NOMO-1 treated with DMSO at 0.1 percent for 48 hours (cell line): ENCODE data around the gene CD99.
A peak's percentile ranks its signal among the peaks of the same experiment; 100 is the strongest.
"Not testable (repeated sequence)": the region's sequence is repeated elsewhere in the genome, so short reads cannot be mapped to it uniquely, and the experiment has no call there.

Experiments used
- DNase-seq: peaks from one replicate; lab custom pipeline; 2025; ENCODE audit not compliant: unreplicated experiment; lab: John Stamatoyannopoulos, UW

The CD99 gene

DNA sequence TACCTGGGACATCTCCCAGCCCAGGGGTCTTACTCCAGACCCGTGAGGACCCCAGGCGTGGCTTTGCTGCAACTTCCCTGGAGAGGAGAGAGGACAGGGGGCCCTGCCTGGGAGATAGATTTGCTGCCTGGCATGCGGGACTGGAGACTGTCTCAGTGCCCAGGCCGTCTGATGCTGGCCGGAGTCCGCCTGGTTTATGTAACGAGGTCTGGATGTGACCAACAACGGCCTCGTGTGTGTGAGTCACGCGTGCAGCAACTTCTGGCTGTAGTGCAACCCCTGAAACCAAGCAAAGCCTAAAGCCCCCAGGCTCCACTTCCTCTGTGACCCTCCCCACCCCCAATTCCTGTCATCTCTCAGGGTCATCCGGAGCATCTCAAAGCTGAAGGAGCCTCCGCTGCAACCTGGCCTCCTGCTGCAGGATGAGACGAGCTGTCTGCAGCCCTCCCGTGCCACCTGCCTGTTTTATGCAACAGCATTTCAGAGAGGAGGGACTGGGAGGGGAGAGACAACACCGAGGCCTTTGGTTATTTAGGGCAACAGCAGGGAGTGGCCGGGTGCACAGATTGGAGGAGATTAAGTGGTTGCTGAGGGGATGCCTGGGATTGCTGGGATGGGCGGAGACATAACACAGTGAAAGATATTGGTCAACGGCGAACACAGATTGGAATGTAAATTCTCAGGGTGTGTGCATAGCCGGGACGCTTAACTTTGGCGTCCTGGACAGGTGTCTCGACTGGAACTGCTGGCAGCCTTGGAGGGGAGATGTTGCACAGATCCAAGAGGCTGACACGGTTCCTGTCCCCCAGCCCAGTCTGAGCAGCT is 76.7 kb downstream of the CD99 start:
- peak; percentile 40 for DNase-seq

DNA sequence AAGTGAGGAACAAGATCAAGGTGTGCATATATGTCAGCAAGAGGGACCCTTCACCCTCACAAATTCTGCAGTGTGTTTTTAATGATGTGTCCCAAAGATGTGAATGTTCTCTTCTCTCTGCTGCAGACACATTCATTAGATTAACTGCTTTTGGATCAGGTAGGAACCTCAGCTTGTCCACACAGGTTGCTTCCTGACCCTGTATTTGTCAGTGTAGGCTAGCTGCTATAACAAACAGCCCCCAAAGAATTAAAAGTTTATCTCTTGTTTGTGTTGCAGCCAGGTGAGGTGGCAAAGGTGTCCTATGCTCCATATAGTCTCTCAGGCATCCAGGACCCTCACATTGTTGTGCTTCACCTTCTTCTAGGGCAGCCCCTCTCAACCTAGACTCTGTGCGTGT is 78.5 kb downstream of the CD99 start:
- DNase-seq = no peak

DNA sequence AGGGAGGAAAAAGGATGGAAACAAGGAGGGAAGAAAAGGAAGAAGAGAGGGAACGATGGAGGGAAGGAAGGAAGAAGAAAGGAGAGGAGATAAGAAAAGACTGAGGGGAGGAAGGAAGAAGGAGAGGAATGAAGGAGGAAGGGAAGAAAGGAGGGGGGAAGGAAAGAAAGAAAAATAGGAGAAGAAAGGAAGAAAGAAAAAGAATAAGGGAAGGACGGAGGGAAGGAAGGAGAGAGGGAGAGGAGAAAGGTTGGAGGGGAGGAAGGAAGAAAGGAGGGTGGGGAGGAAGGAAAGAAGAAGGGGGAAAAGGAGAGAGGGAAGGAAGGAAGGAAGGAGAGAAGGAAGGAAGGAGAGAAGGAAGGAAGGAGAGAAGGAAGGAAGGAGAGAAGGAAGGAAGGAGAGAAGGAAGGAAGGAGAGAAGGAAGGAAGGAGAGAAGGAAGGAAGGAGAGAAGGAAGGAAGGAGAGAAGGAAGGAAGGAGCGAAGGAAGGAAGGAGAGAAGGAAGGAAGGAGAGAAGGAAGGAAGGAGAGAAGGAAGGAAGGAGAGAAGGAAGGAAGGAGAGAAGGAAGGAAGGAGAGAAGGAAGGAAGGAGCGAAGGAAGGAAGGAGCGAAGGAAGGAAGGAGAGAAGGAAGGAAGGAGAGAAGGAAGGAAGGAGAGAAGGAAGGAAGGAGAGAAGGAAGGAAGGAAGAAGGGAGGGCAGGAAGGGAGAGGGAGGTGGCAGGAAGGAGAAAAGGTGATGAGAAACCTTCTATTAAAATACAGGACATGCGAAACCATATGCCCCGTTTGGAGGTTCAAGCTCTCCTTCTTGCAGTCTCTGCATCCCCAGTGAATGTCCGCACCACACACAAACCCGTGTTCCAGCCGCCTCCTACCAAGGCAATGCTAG is 82.3 kb downstream of the CD99 start:
- DNase-seq = not testable (repeated sequence)

DNA sequence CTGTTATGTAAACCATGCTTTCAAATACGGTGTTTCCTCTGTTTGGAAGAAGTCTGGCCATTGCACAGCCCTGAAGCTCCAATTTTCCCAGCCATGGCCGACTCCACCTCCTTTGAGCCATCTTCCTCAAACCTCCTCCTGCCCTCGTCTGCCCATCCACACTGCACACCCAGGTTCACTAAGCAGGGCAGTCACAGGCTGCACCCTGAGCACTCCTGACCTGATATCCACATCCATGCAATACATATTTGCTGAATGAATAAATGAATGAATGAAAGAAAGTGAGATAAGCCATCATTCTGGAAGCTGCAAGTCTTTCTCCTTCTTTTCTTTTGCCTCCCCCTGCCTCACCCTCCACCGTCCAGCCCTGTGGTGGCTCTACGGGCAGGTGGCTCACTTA is 83.0 kb downstream of the CD99 start:
- DNase-seq = no peak

DNA sequence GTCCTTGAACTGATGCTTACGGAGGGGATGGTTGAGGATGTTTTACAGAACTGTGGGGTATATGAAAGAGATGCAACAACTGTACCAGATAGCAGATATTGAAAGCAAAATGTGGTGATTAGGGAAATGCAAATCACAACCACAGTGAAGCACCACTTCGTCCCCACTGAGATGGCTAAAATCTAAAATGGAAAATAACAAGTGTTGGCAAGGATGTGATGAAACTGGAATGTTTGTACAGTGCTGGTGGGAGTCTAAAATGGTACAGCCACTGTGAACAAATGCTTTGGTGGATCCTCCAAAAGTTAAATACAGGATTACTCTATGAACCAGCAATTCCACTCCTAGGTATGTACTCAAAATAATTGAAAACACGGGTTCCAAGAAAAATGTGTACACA is 83.7 kb downstream of the CD99 start:
- no peak for DNase-seq

DNA sequence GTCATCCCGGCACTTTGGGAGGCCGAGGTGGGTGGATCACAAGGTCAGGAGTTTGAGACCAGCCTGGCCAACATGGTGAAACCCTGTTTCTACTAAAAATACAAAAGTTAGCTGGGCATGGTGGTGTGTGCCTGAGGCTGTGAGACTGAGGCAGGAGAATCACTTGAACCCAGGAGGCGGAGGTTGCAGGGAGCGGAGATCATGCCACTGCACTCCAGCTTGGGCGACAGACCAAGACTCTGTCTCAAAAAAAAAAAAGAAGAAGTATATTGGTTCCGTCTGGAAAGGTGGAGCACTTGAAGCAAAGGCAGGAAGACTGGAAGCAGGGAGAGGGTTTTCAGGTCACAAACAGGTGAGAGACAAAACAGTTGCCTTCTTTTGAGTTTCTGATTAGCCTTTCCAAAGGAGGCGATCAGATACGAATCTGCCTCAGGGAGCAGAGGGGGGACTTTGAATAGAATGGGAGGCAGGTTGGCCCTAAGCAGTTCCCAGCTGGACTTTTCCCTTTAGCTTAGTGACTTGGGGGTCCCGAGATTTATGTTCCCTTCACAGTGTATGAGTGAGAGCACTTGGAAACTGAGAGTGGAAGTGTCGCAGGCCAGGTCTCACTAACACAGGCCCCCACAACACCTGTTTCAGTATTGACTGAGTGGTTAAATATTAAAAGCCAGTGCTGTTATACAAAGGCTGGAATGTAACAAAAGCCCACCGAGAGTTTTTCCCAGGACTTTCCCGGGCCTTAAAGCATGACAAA is 89.6 kb downstream of the CD99 start:
- DNase-seq = not testable (repeated sequence)

DNA sequence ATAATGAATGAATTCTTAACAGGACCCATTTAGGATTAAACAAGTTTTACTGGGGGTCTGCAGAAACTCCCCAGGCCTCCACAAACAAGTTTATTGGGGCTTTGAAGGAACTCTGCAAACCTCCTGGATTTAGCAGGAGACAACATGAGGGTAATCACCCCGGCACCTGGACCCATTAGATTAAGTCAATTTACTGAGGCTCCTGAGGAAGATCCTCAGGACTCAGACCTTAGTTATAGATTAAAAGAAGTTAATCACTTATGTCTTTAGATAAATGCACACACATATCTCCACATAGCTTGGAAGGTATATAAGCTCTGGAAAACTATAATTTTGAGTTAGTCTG is 90.1 kb downstream of the CD99 start:
- DNase-seq = no peak

DNA sequence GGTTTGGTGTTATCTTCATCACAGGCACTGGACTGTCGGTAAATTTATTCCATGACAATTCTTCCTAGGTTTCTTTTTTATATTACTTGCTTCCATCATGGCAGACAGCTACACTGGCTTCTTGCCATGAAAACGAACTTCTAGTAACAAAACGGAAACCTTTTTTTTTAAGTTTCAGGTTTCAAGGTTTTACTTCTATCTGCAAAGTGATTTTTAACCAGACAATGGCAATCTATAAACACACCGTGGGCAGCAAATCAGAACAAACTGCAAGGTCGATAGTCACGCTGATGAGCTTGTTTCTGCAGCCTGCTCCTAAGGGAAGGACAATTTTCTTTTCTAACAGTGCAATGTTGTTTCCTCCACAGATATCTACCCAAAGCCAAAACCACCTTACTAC is 90.6 kb downstream of the CD99 start:
- no peak for DNase-seq

DNA sequence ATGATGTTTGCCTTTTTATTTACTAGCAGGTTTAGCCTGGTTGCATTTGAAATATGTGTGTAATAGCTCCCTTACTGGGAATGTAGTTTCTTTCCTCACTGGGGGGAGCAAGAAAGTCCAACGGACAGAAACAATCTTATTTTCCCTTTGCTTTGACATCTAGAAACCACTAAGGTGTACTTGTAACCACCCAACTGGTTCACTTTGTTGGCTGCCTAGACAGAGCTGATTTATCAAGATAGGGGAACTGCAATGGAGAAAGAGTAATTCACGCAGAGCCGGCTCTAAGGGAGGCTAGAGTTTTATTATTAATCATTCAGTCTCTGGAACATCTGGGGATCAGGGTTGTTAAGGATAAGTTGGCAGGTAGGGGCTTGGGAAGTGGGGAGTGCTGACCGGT is 91.1 kb downstream of the CD99 start:
- no peak for DNase-seq

DNA sequence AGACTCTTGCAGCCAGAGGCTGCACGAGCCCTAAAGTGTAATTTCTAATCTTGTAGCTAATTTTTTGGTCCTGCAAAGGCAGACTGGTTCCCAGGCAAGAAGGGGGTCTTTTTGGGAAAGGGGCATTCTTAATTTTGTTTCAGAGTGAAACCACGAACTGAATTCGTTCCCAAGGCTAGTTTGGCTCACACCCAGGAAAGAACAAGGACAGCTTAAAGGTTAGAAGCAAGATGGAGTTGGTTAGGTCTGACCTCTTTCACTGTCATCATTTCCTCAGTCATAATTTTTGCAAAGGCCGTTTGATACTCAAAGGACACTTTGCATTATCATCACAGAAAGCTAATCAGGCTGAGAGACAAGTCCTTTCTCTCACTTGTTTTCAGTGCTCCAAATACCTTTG is 91.7 kb downstream of the CD99 start:
- no peak for DNase-seq

DNA sequence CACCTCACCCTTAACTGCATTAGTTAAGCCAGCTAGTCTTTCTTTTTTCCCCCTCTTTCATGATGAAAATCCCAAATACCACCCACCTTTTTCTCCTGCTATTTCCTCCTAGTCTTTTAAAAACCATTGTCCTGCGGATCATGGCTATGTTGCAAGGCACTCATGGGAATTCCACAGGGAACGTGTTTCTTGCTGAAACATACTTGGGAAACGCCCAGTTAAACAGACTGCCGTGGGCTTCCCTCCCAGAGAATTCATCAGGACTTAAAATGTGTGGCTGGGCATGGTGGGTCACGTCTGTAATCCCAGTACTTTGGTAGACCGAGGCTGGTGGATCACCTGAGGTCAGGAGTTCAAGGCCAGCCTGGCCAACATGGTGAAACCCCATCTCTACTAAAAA is 92.9 kb downstream of the CD99 start:
- DNase-seq = no peak

DNA sequence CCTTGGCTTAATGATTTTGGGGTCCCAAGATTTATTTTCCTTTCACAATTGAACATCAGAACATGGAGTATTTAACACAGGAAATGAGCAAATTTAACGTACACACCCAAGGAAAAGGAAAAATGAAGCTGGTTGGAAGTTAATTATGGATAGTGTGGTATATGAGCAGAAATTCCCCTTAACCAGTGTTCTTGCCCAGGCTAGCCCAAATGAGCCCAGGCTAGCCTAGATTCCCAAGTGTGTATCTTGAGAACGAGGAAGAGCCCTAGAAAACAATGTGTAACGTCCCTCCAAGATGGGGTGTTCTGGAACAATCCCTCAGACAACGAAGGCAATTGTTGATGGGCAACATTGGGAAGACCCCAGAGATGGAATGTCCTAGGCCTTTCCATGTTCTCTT is 94.4 kb downstream of the CD99 start:
- DNase-seq = no peak

DNA sequence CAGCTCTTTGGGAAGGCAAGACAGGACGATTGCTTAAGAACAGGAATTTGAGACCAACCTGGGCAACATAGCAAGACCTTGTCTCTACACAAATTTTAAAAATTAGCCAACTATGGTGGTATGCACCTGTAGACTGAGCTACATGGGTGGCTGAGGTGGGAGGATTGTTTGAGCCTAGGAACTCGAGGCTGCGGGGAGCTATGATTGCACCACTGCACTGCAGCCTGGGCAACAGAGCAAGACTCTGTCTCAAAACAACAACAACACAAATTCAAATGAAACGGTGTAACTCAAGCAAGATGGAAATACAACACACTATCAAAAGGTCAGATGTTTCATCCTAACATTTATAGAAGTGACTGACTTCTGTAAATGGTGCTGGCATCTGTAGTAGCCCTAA is 97.9 kb downstream of the CD99 start:
- no peak for DNase-seq

DNA sequence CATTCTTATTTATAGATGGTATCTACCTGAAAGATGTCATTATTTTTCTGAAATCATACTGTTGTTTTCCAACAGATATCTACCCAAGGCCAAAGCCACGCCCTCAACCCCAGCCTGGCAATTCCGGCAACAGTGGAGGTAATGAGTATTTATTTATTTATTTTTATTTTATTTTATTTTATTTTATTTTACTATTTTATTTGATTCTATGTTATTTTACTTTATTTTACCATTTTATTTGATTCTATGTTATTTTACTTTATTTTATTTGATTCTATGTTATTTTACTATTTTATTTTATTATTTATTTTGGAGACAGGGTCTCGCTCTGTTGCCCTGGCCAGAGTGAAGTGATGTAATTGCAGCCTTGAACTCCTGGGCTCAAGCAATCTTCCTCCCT is 98.5 kb downstream of the CD99 start:
- DNase-seq = no peak
